Chondrocyte (in vitro differentiated cells): ENCODE results near the gene SYNE1. TPM values are rescaled to one million over a fixed set of nuclear protein-coding genes. Genes with fewer than 3 reads are reported as not detected.

ENCODE experiments used
- DNase-seq: peaks from one replicate; pipeline ENCODE4 v3.0.0; 2021; ENCODE audit warnings: mixed read lengths, low spot score
- H3K27ac Mint-ChIP-seq: one replicate; pipeline ENCODE4 v1.8.0; 2021; ENCODE audit warnings: mild to moderate bottlenecking, moderate library complexity, mixed read lengths; ENCODE audit not compliant: unreplicated experiment
- H3K27me3 Mint-ChIP-seq: 2 replicates; pipeline ENCODE4 v1.8.0; 2021; ENCODE audit warnings: low read depth, mixed read lengths
- H3K36me3 Mint-ChIP-seq: 2 replicates; pipeline ENCODE4 v1.8.0; 2021; ENCODE audit warnings: low read depth, mixed read lengths
- H3K4me1 Mint-ChIP-seq: 2 replicates; pipeline ENCODE4 v1.8.0; 2021; ENCODE audit warnings: low read depth, mild to moderate bottlenecking, mixed read lengths
- H3K4me3 Mint-ChIP-seq: one replicate; pipeline ENCODE4 v1.8.0; 2021; ENCODE audit warnings: mild to moderate bottlenecking, moderate library complexity, mixed read lengths; ENCODE audit not compliant: unreplicated experiment
- H3K9me3 Mint-ChIP-seq: 2 replicates; pipeline ENCODE4 v1.8.0; 2021; ENCODE audit warnings: low read depth, mixed read lengths
- total RNA-seq: library from RNA; stranded (reverse); gene quantifications from 3 replicates; pipeline ENCODE4 v1.2.1, GENCODE V29; 2021
- TF ChIP-seq, protein P1 (sequence below): fragments of 200-600 bp; sonication (generic); IDR thresholded peaks from 2 replicates; pipeline ENCODE4 v1.5.0; 2021; ENCODE audit warnings: antibody characterized with exemption, mild to moderate bottlenecking, moderate library complexity

Gene SYNE1
- total RNA-seq, 1 donor from 2014 or later: 151 TPM

DNA sequence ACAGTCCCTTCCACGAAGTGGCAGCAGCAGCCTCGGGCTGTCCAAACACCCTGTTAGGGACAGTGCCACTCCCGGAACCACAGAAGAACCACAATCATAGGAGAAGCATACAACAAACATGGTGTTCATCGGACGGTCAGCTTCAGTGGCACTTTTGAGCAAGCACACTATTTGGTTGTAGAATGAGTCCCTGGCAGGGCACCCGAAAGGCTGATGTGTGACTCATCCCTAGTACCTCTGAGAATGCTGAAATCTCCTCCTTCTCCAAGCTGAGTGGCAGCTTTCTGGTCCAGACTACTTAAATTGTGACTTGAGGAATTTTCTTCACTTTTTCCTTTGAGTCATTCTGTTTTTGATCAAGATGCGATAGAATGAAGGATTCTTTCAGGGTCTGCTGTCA, 547.2 kb downstream of the SYNE1 start:
- peaks cover 40% of the 10 kb centered on the region for H3K4me1 Mint-ChIP-seq
- peaks cover 2% of the 10 kb centered on the region for H3K9me3 Mint-ChIP-seq
- H3K4me3 Mint-ChIP-seq: no peak overlapping the region
- H3K27ac Mint-ChIP-seq: peak overlapping the region; percentile 18
- DNase-seq: no peak
- TF ChIP-seq, protein P1, sequence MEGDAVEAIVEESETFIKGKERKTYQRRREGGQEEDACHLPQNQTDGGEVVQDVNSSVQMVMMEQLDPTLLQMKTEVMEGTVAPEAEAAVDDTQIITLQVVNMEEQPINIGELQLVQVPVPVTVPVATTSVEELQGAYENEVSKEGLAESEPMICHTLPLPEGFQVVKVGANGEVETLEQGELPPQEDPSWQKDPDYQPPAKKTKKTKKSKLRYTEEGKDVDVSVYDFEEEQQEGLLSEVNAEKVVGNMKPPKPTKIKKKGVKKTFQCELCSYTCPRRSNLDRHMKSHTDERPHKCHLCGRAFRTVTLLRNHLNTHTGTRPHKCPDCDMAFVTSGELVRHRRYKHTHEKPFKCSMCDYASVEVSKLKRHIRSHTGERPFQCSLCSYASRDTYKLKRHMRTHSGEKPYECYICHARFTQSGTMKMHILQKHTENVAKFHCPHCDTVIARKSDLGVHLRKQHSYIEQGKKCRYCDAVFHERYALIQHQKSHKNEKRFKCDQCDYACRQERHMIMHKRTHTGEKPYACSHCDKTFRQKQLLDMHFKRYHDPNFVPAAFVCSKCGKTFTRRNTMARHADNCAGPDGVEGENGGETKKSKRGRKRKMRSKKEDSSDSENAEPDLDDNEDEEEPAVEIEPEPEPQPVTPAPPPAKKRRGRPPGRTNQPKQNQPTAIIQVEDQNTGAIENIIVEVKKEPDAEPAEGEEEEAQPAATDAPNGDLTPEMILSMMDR: no peak
- H3K36me3 Mint-ChIP-seq: peaks cover 1% of the 10 kb centered on the region
- H3K27me3 Mint-ChIP-seq: no peaks in the 10 kb centered on the region

DNA sequence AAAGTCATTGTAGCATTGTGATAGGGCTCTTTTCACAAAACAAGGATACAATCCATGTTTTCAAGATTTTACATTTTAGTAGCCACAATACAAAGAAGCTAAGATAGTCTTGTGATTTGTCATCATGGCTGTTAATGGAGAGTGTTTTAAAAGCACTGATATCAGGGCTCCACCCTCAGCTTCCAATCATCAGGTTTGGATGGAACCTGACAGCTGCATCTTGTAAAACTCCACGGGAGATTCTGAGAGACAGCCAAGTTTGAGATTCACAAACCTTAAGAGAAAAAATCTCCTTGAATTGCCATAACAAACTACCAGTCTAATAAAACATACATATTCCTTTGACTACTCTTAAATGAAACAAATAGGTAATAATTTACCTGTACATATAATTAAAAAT, 549.5 kb downstream of the SYNE1 start:
- Mint-ChIP-seq H3K36me3 (peaks cover 2% of the 10 kb centered on the region), H3K4me1 (peaks cover 28% of the 10 kb centered on the region), H3K27me3 (no peaks in the 10 kb centered on the region), H3K27ac (no peak overlapping the region), H3K4me3 (no peak overlapping the region), H3K9me3 (peaks cover 2% of the 10 kb centered on the region)
- TF ChIP-seq, protein P1: no peak
- DNase-seq: no peak

DNA sequence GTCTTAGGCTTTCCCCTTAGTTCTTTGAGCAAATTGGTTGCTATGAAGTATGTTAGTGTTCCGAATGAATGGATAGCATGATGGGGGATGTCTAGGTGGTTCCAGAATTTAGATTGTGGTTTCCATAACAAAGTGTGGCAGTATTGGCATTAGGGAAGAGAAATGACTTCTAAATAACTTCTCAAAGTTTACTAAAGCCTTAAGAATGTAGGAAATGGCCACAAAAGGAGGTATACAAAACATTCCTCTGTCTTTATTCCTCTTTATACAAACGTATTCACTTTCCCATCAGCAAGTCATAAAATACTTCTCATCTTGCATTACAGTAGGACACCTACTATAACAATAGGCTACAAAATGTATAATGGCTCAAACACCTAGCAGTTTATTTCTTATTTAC, 550.1 kb downstream of the SYNE1 start:
- H3K4me1 Mint-ChIP-seq: peaks cover 22% of the 10 kb centered on the region
- H3K36me3 Mint-ChIP-seq: peaks cover 2% of the 10 kb centered on the region
- no peak for DNase-seq
- H3K4me3 Mint-ChIP-seq: no peak overlapping the region
- TF ChIP-seq, protein P1: no peak
- H3K27ac Mint-ChIP-seq: no peak overlapping the region
- H3K9me3 Mint-ChIP-seq: peaks cover 2% of the 10 kb centered on the region
- H3K27me3 Mint-ChIP-seq: peaks cover under 1% of the 10 kb centered on the region

DNA sequence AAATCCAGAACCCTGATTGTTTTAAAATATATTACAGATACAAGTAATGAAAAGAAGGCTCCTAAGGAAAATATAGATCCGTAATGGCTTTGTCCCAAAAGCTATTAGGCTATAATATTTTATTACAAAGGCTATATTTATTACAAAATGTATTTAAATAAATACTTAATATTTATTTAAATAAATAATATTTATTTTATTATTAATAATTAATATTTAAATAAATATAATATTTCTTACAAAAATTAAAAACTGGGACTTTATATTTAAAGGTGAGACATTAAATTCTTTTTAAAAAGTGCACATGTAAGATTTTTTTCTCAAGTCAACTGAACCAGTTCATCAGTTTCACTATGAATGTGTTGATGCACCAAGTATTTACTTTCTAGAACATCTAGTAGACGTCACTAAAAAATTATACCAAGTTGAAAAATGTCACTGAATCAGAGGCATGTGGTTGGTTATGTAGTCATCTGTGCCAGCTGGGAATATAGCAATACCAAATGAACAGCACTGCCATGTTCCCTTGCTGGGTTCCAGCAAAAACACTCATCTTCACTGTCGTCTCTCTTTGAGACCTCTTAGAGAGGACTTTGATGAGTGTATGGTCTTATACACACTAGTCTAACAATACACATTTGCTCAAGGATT, 550.8 kb downstream of the SYNE1 start:
- H3K4me1 Mint-ChIP-seq: peaks cover 14% of the 10 kb centered on the region
- TF ChIP-seq, protein P1: no peak
- H3K9me3 Mint-ChIP-seq: peaks cover 2% of the 10 kb centered on the region
- no peak overlapping the region for H3K4me3 Mint-ChIP-seq
- no peak for DNase-seq
- H3K27ac Mint-ChIP-seq: no peak overlapping the region
- peaks cover 8% of the 10 kb centered on the region for H3K27me3 Mint-ChIP-seq
- peaks cover 2% of the 10 kb centered on the region for H3K36me3 Mint-ChIP-seq

DNA sequence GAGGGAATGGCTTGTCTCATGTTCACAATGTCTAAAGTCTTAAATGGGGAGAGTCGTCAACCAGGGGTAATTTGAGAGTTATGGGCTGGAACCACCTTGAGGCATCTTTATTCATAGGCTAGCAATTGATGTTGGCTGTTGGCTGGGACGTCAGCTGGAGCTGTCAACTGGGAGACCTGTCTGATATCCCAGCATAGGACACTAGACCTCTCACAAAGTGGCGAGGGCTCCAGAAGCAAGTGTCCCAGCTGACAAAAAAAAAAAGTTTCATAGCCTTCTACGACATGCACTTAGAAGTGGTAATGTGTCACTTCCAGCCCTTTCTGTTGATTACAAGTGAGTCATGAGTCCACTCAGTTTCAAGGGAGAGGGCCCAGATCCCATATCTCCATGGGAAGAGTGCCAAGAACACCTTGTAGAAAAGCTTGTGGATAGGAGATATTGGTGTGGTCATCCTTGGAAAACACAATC, 551.7 kb downstream of the SYNE1 start:
- peaks cover 16% of the 10 kb centered on the region for H3K27me3 Mint-ChIP-seq
- TF ChIP-seq, protein P1: no peak
- H3K4me1 Mint-ChIP-seq: peaks cover 8% of the 10 kb centered on the region
- peaks cover 2% of the 10 kb centered on the region for H3K36me3 Mint-ChIP-seq
- H3K9me3 Mint-ChIP-seq: peaks cover 2% of the 10 kb centered on the region
- no peak for DNase-seq
- H3K4me3 Mint-ChIP-seq: no peak overlapping the region
- no peak overlapping the region for H3K27ac Mint-ChIP-seq
